AML-193 (cell line): Measurements from ENCODE around the gene RDH11.
"Not testable (repeated sequence)": the region's sequence is repeated elsewhere in the genome, so short reads cannot be mapped to it uniquely, and the experiment has no call there.

ENCODE experiments used
- DNase-seq, 2 experiments: peaks; one replicate each; lab custom pipeline; 2025; lab: John Stamatoyannopoulos, UW

Gene RDH11

DNA sequence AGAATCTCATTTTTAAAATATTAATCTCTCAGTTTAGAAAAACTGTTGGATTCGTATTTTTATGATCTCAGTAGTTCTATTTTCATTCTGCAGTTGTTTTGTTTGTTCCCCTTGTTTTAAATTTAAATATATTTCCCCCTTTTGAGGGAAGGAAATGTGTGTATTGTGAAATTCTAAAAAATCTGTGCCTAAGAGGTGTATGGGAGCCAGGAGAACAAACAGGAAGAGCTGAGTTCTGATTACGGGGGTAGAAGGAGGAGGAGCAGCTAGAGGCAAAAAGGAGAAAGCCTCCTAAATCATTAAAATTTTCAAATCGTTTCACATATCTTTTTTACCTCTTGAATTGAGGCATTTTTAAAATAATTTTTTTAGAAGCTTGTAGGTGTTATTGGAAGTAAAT lies 8.4 kb upstream of the RDH11 start:
- DNase-seq = no peak

- not testable (repeated sequence) for DNase-seq
Observed at GRCh38 chr14:67701492-67701891, 5.9 kb upstream of the RDH11 start, which contains the start of gene RDH12. TSS of gene RDH12 (plus strand) at chr14:67701886. CDS start at chr14:67722643, 20,757 bp downstream.

DNA sequence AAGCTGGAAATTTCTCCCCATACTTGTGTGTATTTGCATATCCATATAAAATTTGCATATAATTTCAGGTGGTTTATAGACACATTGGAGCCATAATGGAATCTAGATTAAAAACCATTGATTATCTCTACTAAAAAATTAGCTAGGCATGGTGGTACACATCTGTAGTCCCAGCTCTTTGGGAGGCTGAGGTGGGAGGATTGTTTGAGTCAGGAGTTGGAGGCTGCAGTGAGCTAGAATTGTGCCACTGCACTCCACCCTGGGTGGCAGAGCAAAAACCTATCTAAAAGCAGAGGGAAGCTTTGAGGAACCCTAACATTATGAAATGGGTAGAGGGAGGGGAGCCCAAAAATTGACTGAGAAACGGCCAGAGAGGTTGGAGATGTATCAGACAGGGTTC lies 2.6 kb upstream of the RDH11 start:
- DNase-seq = no peak

DNA sequence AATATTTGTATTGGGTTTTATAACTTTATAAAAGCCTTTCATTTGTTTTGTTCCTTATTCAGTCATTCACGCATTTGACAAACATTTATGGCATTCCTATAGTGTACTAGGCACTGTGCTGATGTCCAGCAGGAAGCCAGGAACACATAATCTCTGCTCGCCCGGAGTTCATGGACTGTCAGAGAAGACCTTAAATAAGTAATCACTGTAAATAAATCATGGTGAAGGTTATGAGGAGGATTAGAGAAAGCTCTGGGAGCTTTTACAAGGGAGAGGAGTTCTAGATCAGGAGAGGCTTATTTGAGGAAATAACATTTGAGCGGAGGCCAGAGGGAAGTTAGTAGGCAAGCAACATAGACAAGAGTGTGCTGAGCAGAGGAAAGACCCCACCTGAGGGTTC lies 1.4 kb upstream of the RDH11 start:
- no peak for DNase-seq

DNA sequence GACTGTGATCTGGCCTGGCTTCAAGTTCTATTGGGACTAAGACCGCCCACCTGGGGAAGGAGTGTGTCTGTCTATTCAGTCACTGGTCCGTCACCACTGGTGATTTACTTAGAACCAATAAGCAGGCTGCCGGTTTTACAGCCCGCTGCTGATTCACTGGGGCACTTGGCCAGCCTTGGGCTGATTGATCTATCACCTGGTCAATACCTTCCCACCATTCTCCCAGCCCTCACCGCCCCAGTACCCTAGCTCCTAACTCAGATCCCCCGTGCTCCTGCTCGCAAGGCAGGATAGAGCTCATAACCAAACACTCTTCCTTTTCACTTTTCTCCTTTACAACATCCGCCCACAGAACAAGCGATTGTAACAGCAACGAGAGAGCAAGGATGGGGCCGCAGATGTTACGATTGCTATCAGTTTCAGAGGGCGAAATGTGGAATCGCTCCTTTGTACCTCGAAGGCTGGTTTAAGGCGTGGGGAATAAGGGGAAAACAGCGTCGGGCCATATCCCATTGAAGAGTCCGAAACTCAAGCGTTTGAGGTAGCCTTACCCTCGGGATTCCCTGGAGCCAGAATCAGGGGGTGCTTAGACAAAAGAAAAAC lies 672 bp downstream of the RDH11 start:
- peak; percentile 39 to 75 for DNase-seq

GRCh38 chr14:67690011-67690410 lies 5.6 kb downstream of the RDH11 start:
- DNase-seq = no peak

- DNase-seq = no peak
Observed at GRCh38 chr14:67683842-67684241, 11.7 kb downstream of the RDH11 start.

- peak; percentile 35 to 65 for DNase-seq
Observed at GRCh38 chr14:67680941-67681340, 14.6 kb downstream of the RDH11 start.

- no peak for DNase-seq
Observed at GRCh38 chr14:67680121-67680602, 15.4 kb downstream of the RDH11 start.

GRCh38 chr14:67679006-67679405 lies 16.6 kb downstream of the RDH11 start:
- DNase-seq = no peak

- no peak for DNase-seq
Observed at GRCh38 chr14:67675219-67675582, 20.4 kb downstream of the RDH11 start.

- peak; percentile 42 to 65 for DNase-seq
Observed at GRCh38 chr14:67674480-67675218, 20.9 kb downstream of the RDH11 start, which contains the start of gene VTI1B. TSS of gene VTI1B (minus strand) at chr14:67674632. CDS start at chr14:67674489, 143 bp downstream.

DNA sequence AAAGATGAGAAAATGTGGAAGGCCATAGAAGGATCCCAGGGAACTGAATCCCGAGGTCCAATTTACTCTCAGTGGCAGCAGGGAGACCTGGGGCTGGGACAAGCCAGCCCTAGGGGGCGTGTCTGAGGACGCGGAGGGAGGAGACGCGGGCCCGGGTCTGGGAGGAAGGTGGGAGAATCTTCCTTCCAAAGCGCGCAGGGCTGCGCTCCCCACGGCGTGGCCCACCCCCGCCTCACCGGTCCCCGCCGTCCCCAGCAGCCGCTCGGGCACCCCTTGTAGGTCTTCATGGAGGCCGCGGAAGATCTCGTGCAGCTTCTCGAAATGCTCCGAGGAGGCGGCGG lies 21.5 kb downstream of the RDH11 start:
- DNase-seq = peak; percentile 19 to 21

GRCh38 chr14:67673451-67673850 lies 22.1 kb downstream of the RDH11 start:
- no peak for DNase-seq

- DNase-seq = no peak
Observed at GRCh38 chr14:67668559-67668958, 27.0 kb downstream of the RDH11 start.

GRCh38 chr14:67666750-67667449 lies 28.7 kb downstream of the RDH11 start:
- DNase-seq = peak; percentile 58 to 66

DNA sequence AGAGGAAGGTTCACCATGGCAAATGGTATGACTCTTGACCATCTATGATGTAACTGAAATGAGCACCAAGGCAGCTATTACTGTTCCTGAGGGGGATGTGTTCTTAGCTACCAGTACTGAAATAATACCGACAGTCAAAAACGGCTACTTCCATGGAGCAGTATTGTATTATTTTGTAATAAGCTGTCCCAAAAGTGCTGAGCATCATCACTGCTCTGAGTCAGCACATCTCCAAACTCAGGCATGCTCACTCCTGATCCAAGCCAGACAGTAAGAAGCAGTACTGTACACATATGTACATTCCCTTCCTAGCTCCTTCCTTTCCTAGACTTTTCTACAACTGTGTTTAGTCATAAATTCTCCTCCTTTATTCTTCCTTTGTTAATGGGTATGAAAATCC lies 29.7 kb downstream of the RDH11 start:
- no peak for DNase-seq

- no peak for DNase-seq
Observed at GRCh38 chr14:67663633-67664032, 31.9 kb downstream of the RDH11 start.

DNA sequence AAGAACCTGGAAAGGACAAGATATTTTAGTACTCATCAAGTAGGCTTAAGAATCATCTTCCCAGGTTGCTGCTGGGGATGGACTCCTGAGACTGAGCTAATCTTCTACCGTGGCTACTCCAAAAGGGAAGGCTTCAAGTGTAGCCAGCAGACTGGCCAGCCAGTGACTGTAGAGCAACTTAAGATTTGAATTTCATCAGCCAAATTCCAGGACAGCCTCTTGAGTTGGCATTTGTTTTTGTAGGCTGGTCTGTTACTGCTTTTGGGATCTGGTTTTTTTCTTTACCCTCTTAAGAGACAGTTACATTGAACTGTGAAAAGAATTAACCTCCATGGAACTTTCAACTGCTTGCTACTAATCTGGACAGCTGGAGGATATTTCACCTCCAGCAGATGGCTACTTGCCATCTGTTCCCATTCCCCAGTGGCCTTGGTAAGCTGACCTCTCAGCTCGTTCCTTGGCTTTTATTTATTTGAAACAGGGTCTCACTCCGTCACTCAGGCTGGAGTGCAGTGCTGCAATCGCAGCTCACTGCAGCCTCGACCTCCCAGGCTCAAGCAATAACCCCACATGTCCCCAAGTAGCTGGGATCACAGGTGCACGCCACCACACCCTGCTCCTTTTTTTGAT lies 41.8 kb downstream of the RDH11 start:
- DNase-seq = no peak

- no peak for DNase-seq
Observed at GRCh38 chr14:67652189-67652588, 43.4 kb downstream of the RDH11 start.

- DNase-seq = no peak
Observed at GRCh38 chr14:67650694-67651093, 44.9 kb downstream of the RDH11 start.

DNA sequence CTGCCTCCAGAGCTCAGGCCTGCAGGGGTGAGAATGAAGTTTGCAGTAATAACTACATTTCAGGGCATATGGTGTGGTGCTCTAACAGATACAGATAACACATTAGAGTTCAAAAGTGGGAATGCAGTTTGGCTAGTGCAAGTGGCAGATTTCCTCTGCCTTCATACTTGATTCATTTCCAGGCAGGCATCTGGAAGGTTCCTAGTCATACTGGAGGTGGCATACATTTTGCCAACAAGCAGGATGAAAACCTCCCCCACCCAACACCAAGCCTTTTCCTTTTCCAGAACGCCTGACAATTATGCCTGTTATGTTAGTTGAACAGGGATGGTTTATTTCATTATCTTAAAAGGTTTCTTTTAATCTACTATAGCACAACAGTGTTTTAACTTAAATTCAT lies 45.4 kb downstream of the RDH11 start:
- no peak for DNase-seq

- no peak for DNase-seq
Observed at GRCh38 chr14:67646131-67646530, 49.4 kb downstream of the RDH11 start.
